Prostate gland (tissue), 2 donors: ENCODE results near the gene C10orf67.

Source experiments
- POLR2A ChIP-seq: fragments of 450-650 bp; IDR thresholded peaks from one replicate; pipeline ENCODE4 v1.6.1; 2016; ENCODE audit warnings: antibody characterized with exemption, mild to moderate bottlenecking
- TF ChIP-seq, protein P1 (sequence below), 4 experiments: fragments of 200-600 bp in 2 of 4; fragments of 450-650 bp in 2 of 4; sonication (generic) in 2 of 4; IDR thresholded peaks; 1 replicate in 3 of 4; 2 replicates in 1 of 4; pipeline ENCODE4 v1.5.1; 2016 to 2019; ENCODE audit warnings: antibody characterized with exemption in 4 of 4, mild to moderate bottlenecking in 2 of 4, moderate library complexity in 2 of 4

DNA sequence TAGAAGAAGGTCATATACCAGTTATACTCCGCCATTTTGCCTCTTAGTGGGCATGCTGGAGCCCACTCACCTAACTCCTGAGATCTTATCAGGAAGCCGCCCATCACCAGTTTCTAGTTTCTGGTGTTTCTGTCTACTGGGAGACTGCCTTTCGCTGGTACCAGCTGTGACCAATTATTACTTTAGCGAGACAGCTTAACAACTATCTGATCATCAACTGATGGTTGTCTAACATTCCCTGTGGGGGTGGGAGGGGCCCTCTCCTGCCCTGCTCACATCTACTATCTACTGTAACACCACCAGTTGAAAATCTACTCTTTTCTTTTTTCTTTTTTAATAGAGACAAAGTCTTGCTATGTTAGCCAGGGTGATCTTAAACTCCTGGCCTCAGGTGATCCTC is 46.2 kb upstream of the C10orf67 start:
- TF ChIP-seq, protein P1, sequence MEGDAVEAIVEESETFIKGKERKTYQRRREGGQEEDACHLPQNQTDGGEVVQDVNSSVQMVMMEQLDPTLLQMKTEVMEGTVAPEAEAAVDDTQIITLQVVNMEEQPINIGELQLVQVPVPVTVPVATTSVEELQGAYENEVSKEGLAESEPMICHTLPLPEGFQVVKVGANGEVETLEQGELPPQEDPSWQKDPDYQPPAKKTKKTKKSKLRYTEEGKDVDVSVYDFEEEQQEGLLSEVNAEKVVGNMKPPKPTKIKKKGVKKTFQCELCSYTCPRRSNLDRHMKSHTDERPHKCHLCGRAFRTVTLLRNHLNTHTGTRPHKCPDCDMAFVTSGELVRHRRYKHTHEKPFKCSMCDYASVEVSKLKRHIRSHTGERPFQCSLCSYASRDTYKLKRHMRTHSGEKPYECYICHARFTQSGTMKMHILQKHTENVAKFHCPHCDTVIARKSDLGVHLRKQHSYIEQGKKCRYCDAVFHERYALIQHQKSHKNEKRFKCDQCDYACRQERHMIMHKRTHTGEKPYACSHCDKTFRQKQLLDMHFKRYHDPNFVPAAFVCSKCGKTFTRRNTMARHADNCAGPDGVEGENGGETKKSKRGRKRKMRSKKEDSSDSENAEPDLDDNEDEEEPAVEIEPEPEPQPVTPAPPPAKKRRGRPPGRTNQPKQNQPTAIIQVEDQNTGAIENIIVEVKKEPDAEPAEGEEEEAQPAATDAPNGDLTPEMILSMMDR (IDR thresholded peaks at IDR 0.05): no peak
- TF ChIP-seq POLR2A: no peak
